CD1c-positive myeloid dendritic cell (primary cell): ENCODE results near the gene KCNJ3.

Experiments used
- DNase-seq: peaks from one replicate; pipeline ENCODE4 v3.0.0-alpha.2; 2016; ENCODE audit errors: extremely low spot score

The KCNJ3 gene, protein sequence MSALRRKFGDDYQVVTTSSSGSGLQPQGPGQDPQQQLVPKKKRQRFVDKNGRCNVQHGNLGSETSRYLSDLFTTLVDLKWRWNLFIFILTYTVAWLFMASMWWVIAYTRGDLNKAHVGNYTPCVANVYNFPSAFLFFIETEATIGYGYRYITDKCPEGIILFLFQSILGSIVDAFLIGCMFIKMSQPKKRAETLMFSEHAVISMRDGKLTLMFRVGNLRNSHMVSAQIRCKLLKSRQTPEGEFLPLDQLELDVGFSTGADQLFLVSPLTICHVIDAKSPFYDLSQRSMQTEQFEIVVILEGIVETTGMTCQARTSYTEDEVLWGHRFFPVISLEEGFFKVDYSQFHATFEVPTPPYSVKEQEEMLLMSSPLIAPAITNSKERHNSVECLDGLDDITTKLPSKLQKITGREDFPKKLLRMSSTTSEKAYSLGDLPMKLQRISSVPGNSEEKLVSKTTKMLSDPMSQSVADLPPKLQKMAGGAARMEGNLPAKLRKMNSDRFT

DNA sequence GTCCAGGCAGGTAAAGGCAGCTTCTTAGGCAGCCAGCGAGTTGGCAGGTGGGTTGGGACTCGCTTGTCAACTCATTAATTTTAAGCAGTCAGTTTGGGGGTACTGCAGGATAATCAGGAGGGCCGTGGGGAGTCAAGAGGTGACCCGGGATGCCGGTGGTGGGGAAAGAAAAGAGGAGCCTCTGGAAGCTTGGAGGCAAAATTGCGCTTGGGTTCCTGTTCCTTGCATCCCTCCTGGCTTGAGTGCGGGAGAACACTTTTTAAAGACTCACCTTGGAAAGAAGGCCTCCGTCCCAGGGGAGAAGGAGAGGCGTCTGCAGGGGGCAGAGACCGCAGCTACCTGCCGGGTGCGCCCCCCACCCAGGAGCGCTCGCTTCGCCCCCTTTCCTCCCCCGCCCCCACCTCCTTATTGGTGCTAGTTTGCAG is at the start of gene KCNJ3:
TSS of gene KCNJ3 (plus strand) at position 400 of the 425 bp plus-strand sequence. CDS start 81 bp downstream, outside the sequence.
- no peak for DNase-seq

DNA sequence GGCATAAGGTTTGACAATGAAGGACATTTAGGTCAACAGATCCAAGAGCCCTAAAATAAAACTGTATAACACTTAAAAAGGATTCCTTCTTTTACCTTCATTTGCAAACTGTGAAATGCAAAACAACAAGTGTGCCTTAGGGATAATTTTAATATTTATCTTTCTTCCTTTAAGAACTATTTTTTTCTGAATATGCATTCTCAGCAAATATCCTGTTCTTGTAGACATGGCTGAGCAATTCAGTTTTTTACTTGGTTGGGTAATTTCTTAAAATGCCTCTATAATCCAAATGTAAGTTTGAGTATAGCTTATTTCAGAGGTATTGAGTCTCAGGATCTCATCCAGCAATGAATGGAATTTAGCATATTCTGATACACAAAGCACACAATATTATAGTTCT is 43.0 kb upstream of the KCNJ3 start:
- DNase-seq = no peak

DNA sequence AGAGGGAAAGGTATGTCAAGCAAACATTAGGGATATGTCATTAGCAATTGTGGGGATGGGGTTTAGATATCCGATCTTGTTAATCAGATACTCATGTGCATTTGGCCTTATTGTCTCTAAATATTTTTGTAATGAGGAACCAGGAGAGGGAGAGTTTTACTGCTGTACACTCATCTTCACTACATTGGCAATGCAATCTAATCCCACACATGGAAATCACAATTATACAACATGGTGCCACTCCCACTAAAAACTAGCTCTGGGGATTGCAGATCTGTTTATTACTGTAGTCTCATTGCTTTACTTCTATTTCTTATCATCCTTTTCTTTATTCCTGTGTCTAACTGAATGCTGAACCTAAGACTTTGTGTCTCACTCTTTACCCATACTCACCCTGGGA is 39.6 kb upstream of the KCNJ3 start:
- no peak for DNase-seq

DNA sequence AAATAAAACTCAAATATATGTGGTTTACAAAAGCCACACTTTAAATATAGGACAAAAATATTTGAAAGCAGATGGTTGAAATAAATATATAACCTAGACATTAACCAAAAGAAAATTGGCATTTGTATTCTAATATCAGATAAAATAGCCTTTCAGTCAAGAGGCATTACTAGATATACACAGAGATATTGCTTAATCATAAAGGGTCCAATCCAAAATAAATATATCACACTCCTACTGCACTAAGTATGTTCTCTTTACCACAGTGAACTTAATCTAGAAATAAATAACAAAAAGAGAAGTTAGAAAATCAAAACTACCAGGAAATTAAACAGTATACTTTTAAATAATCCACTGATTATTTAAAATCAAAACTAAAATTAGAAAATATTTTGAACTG is 34.2 kb upstream of the KCNJ3 start:
- no peak for DNase-seq

DNA sequence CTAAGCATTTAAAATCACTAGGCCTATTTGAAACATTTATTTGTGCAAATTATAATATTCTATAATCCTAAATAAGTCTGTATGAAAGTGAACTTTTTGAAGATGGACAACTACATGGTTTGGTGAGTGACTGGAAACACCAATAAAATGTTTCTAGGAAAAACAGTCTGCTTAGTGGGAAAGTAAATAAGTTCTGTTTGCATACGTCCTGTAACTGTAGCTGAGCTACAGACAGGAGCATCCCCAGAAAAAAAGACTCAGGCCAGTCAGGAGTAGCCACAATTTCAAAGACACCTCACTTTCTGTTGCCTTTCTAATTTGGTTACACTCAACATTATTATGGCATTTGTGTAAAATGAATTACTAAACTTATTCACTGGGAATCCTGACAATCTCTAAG is 28.4 kb upstream of the KCNJ3 start:
- no peak for DNase-seq

DNA sequence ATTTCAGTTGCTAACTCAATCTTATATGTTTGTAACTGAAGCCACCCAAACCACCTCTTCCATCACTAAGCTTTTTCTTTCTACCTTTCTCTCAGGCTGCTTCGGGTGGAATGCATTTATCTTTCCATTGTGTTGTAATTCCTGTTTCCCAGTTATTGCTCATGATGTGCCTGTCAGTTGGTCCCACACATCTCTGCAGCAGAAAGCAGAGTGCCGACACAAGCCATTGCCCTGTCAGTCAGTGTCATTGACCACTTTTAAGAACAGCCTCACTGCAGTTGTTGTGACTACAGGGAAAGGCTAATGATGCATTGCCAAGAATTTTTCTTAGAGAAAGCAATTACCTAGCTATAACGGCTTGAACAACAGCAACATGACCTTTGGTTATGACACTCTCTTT is 24.8 kb upstream of the KCNJ3 start:
- DNase-seq = no peak

DNA sequence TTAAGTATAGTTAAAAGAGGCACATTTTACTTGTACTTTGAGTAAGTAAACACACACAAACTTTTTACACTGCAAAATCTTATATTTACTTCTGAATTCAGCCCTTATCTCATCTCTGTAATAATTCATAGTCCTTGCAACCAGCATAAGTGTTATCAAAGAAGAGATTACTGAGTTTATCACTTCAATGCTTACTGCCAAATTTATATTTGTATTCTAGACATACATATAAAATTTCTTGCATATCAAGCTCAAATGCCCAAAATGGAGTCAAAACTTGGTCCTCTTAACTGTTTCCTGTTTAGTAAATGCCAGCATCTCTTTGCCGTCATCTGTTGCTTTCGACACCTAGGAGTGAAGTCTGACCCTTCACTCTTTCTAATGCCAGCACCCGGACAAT is 21.1 kb upstream of the KCNJ3 start:
- DNase-seq = no peak

DNA sequence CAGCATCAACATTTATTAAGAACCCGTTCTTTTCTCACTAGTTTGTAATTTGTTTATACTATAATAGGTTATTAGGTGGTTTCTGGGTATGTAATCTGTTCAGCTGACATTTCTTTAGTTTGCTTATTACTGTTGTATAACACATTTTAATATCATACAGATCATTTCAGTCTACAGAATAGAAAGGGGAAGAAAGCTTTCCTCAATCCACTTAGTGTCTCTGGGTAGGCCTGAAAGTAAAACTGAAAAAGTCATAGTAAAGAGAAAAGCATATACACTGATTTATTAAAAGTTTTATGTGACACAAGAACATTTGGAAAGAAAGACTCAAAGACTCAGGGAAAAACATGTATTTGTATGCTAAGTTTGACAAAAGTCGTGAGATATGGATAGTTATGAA is 16.8 kb upstream of the KCNJ3 start:
- DNase-seq = no peak

DNA sequence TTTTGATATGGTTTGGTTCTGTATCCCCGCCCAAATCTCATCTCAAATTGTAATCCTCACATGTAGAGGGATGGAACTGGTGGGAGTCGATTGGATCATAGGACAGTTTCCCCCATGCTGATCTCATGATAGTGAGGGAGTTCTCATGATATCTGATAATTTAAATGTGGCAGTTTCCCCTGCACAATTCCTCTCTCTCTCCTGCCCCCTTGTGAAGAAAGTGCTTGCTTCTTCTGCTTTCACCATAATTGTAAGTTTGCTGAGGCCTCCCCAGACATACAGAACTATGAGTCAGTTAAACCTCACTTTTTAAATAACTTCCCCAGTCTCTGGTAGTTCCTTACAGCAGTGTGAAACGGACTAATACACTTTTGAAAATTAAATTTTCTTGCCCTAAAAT is 12.3 kb upstream of the KCNJ3 start:
- no peak for DNase-seq

DNA sequence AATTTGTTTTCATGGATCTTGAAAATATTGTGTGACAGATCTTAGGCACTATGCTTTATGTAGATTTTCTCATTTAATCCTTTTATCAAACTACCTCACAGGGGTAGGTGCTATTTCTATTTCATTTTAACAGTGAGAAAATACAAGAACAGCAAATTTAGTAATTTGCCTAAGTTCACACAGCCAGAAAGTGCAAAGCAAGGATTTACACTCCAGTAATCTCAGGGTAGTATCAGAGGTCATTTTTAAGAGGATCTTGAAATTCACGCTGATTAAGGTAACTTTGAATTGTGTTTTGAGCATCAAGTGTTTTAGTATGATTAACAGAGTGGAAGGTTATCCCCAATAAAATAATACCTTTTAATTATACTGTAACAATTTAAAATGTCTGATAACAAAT is 10.1 kb upstream of the KCNJ3 start:
- DNase-seq = no peak

DNA sequence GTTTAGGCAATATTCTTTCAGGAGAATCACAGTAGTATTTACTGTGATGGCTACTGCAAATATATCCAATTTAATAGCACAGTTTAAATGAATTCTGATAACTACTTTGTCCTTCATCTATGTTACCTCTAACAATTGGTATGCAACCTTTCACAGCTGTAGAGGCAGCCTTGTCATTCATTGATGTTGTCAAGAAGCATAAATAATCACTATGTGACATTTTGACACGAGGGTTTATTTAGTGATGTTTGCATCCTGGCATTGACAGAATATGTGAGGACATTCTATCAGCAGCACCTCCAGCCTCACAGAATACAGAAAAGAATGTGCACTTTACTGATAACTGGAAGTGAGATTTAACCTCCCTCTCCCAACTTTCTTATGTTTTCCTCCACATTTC is 9.3 kb upstream of the KCNJ3 start:
- no peak for DNase-seq

DNA sequence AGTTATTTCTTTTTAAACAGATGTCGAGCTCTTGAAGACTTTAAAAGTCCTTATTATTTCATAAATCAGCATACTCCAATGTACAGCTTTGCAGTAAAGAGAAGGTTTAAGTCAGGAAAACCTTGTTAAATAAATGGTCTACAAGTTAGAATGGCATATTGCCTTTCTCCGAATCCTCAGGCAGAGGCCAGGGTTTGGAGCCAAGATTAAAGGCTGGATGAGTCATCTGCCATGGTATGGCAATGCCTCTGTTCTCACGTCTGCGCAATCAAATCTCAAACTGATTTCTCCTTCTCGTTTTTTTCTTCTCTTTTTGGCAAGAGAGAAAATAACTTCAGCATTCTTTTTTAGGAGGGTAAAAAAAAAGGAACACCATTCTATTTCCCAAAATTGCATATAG is 5.6 kb upstream of the KCNJ3 start:
- no peak for DNase-seq

DNA sequence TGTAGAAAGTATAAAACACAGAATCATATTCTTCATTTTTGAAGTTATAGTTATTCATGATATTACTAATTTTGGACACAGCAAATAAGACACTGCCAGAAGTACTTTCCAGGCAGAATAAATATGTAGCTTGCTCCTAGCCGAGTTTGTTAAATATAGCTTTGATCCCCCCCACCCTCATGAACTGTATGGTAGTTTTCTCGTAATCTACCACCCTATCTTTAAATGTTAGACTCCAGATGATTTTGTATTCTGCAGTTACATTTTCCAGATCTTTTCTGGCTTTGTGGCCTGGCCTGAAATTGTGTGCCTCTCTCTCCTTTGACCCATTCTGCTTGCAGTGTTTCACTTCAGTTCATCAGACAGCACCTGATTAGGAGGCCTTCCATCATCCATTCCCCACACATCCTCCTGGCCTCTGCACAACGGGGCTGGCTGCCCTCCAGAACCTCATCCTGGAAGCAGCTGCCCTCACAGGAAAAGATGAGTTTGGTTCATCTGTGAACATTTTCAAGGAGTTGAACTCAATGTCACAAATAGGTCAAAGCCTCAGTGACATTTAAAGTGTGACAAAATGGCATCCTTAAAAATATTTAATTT is 4.7 kb upstream of the KCNJ3 start:
- no peak for DNase-seq

DNA sequence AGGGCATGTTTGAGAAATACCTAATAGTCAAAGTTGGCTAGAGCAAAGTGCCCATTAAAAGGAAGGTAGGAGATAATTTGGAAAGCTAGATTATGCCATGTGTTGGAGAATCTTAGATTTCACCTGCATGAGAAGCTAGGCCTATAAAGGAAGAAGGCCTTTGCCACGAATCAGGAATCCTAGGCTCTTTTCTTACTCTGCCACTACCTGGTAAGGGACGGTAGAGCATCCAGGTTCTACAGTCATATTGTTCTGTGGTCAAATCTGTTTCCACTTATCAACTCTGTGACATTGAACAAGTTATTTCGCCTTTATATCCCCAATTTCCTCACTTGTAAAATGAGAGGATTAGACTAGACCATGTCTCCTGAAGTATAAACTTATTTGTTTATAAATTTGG is 3.6 kb upstream of the KCNJ3 start:
- no peak for DNase-seq

DNA sequence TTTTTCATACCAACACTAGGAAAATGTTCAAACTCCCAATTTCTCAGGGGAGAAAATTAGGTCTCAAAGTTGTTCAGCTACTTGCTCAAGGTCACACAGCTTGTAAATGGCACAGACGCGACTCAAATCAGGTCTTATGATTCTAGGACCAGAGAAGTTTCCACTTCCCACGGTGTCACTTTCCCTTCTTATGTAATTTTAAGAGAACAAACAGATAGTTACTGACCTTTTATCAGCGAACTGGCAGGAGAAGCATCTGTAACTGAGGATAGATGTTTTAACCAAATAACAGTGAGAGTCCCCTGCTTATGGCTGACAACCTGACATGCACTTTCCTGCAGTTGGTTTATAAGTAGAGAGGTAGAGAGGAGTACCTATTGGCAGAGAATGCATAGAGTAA is 2.1 kb upstream of the KCNJ3 start:
- DNase-seq = no peak

DNA sequence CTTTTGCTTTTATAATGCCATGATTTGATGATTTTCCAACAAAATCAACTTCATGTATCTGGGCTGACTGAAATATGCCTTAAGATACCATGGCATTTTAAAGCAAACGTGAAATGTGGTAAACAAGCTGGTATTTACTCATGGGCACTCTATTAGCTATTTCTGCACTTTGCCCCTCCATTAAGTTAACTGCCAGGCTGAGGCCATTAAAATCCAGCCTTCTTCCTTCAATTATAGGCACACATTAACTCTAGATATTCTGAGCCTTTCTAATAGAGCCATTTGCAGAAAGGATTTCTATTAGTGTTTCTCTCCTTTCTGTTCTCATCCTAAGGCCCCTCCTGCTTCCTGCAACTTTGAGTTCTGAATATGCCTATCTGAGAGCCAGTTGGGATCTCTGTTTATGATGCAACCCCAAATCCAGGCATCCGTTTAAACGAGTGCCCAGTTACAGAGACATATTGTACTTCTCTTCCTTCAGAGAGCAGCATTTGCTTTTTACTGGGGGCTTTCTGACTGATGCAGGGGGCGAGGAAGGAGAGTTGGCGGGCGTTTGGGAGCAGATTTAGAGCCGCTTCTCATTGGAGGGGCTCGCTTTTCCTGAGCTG is 1.6 kb upstream of the KCNJ3 start:
- DNase-seq = no peak

DNA sequence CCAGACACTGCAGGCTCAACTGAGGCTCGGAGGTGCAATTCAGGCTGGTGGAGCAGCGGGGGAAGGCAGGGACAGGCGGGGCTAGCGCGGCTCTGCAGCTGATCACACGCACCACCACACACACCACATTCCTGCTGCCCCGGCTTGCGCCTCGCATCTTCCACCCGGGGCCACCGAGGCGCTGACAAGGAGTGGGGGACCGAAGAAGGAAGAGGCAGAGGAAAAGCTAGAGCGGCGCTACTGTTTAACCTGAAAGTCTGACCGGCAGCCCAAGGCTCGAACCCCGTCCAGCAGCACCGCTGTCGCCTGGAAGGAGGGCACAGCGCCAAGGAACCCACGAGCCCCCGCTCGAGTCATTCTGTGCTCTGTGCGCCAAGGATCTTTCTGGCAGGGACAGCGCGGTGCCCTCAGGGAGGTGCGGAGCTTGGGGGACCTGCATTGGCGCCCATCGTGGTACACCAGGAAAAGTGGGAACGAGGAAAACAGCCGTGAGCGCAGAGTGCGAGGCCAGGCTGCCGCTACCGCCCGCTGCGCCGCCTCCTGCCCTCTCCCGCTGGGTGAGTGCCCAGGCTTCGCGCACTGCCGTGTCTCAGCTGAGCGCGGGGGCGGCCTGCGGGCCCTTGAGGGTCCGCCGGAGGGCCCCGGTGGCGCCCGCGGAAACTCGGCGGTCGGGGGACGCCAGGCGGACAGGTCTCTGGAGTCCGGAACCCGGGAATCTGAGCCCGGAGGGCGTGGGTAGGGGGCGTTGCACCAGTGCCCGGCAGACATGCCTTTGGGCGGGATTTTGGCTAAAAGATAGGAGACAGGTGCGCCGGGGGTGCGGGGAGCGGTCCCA is 860 bp upstream of the KCNJ3 start:
- no peak for DNase-seq

DNA sequence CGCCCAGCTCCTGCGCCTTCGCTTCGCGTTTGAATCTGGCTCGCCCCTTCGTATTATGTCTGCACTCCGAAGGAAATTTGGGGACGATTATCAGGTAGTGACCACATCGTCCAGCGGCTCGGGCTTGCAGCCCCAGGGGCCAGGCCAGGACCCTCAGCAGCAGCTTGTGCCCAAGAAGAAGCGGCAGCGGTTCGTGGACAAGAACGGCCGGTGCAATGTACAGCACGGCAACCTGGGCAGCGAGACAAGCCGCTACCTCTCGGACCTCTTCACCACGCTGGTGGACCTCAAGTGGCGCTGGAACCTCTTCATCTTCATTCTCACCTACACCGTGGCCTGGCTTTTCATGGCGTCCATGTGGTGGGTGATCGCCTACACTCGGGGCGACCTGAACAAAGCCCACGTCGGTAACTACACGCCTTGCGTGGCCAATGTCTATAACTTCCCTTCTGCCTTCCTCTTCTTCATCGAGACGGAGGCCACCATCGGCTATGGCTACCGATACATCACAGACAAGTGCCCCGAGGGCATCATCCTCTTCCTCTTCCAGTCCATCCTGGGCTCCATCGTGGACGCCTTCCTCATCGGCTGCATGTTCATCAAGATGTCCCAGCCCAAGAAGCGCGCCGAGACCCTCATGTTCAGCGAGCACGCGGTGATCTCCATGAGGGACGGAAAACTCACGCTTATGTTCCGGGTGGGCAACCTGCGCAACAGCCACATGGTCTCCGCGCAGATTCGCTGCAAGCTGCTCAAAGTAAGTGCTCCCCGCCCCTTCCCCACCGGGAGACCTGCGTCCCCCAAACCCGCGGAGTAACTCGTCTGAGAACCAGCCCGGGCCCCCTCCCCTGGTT is 453 bp downstream of the KCNJ3 start:
- no peak for DNase-seq

DNA sequence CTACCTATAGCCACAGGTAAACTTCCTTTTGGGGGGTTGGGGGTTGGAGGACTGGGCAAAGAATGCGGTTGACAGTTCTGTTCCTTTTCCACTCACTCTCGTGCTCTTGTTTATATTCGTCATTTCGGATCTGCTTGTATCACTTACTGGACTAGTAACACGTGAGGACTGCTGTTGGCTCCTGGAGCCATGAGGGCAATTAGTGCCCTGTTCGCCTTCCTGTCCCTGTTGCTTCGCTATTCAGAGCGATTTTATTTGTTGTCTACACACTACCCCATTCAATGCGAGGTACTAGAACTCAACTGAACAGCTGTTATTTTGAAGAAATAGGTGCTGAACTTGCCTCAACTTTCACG is 1.1 kb downstream of the KCNJ3 start:
- DNase-seq = no peak

DNA sequence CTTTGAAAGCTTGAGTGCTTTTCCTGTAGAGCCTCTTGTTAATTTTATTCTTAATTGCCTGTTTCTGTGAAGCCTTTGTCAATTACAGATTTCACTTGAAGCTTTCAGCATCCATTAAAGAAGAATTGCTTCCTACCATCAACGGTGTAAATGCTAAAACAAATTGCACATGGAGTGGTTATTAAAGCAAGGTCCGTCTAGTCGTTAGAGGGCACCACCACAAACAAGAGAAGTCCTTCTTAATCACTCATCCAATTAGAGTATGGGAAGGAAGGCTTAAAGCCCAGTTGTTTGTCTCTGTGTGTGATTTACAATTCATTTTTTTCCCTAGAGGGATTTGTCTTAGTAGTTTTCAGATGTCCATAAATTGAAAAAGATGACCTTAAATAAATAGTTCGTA is 1.6 kb downstream of the KCNJ3 start:
- DNase-seq = no peak

DNA sequence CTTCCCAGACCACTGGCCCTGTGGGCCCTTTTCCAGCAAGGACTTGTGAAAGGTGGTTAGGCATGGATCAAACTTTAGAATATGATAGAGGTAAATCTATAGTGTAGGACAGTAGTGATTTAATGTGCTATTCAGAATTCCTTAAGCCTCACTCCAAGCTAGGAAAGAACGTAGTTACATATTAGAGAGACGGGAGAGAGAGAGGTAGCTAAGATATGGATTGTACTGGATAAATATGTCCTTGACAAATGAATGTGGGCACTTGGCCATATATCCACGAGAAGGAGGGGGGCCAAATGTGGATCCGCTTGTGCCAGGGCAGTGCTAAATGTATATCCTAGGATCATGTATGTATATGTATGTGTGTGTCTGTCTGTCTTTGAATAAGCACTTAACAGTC is 6.5 kb downstream of the KCNJ3 start:
- no peak for DNase-seq
